DND-41 (cell line): ENCODE data around the gene STK16.

Experiments
- CTCF ChIP-seq: IDR thresholded peaks from 2 replicates; pipeline ENCODE4 v1.5.1; 2012; ENCODE audit warnings: borderline replicate concordance, low read length, moderate library complexity, mild to moderate bottlenecking; ENCODE audit not compliant: poor library complexity, severe bottlenecking; ENCODE audit errors: extremely low read depth
- EZH2 ChIP-seq: IDR thresholded peaks from 3 replicates; pipeline ENCODE4 v1.6.1; 2012; ENCODE audit warnings: borderline replicate concordance, low read depth, mild to moderate bottlenecking, moderate library complexity, low read length, inconsistent platforms; ENCODE audit not compliant: severe bottlenecking

- TF ChIP-seq CTCF (no peak), EZH2 (no peak)
Measured at GRCh38 chr2:219198974-219199373, 46.3 kb upstream of the STK16 start.
